Mammary microvascular endothelial cell (primary cell): Measurements from ENCODE around the gene CIB4. TPM values are rescaled to one million over a fixed set of nuclear protein-coding genes. Genes with fewer than 3 reads are reported as not detected.

Experiments used
- total RNA-seq: library from RNA; depleted of rRNA; stranded (reverse); fragments of >200 nt; gene quantifications from 2 replicates; pipeline ENCODE4 v1.2.3, GENCODE V29; 2015

The CIB4 gene
- total RNA-seq: not detected in 2 replicates

DNA sequence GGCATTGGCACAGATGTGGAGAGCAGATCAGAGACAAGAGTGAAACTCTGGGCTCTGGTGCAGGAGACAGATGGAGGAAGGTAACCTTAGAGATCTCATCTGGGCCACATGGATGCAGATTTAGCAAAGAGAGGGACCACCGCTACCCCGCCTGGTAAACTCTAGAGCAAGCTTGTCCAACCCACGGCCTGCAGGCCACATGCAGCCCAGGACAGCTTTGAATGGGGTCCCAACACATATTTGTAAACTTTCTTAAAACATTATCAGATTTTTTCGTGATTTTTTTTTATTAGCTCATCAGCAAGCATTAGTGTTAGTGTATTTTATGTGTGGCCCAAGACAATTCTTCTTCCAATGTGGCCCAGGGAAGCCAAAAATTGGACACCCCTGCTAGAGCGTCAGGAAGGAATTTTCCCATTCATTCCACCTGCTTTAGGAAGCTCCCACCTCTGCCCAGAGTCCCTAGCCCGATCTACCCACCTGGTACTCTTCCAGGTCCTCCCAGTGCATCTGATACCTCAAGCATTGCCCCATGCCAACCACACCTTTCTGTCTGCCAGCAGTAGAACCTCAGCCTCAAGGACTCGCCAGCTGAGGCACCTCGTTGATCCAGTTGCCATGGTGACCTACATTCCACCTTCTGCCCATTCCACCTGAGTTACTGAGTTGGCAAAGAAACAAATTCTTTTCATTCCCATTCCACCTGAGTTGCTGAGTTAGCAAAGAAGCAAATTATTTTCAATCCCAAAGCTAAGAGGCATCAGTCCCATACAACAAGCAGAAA is at the start of gene CIB4:
TSS of gene CIB4 (minus strand) at position 586 of the 784 bp plus-strand sequence. CDS start at position 534, 52 bp downstream.

Other genes with a start within 250 kb of the CIB4 start
- gene DRC1, start 239.4 kb downstream of the CIB4 start, total RNA-seq: 0.13 TPM in 1 of 2 replicates, not detected in the other
- gene OTOF, start 163.2 kb downstream of the CIB4 start, total RNA-seq: 1.3 TPM in 2 replicates
- gene KCNK3, start 51.4 kb upstream of the CIB4 start, total RNA-seq: not detected in 2 replicates
- 46.9 and 49.4 TPM in 2 replicates for gene SLC35F6, start 122.9 kb upstream of the CIB4 start, total RNA-seq
- 11.5 and 17.0 TPM in 2 replicates for gene CENPA, start 144.7 kb upstream of the CIB4 start, total RNA-seq
- gene DPYSL5, start 206.8 kb upstream of the CIB4 start, total RNA-seq: not detected in 2 replicates